ENCODE measurements around the gene ARHGEF17. TPM values are rescaled to one million over a fixed set of nuclear protein-coding genes. Genes with fewer than 3 reads are reported as not detected.

The ARHGEF17 gene
- total and polyA plus RNA-seq, 2 of the 13 experiments (the other 11 are each of a cell fraction or from before 2014, with no cell fraction given), result 10.7 to 28.8 TPM

GRCh38 chr11:73376160-73376802 is 68.2 kb downstream of the ARHGEF17 start, which contains the start of gene RELT (continued):
- peak; percentile 50; the same call in 1 of the 2 replicates for TF ChIP-seq KAT8 (CRISPR knock-in tag; IDR thresholded peaks at IDR 0.05)
- peak; percentile 98 for TF ChIP-seq ZNF740 (CRISPR knock-in tag; IDR thresholded peaks at IDR 0.05)
- TF ChIP-seq ATF5 (CRISPR knock-in tag; IDR thresholded peaks at IDR 0.05; ENCODE audit: low read depth), result 0 out of 2 replicates have a peak, but pooled peaks have one; percentile 13
- 0 out of 2 replicates have a peak, but pooled peaks have one; percentile 61 for TF ChIP-seq ZNF784 (CRISPR knock-in tag; IDR thresholded peaks at IDR 0.05; ENCODE audit: borderline replicate concordance)
- peak; percentile 82 for TF ChIP-seq MTERF4 (CRISPR knock-in tag; IDR thresholded peaks at IDR 0.05)
- TF ChIP-seq HDAC1 (CRISPR knock-in tag; IDR thresholded peaks at IDR 0.05), result no peak
- peak; percentile 62 for TF ChIP-seq RXRA (CRISPR knock-in tag; IDR thresholded peaks at IDR 0.05)
- peak; percentile 7 for TF ChIP-seq ZNF883 (CRISPR knock-in tag; IDR thresholded peaks at IDR 0.05; ENCODE audit: not compliant biosample characterization)
- no peak for TF ChIP-seq RAD51 (IDR thresholded peaks at IDR 0.05; ENCODE audit: borderline replicate concordance)
- TF ChIP-seq NFIC (IDR thresholded peaks at IDR 0.05; ENCODE audit: low read length), result no peak
- peak; percentile 86; the same call in 1 of the 2 replicates for TF ChIP-seq ZNF446 (CRISPR knock-in tag; IDR thresholded peaks at IDR 0.05)
- TF ChIP-seq TCF12 (IDR thresholded peaks at IDR 0.05), result no peak
- 0 out of 2 replicates have a peak, but pooled peaks have one; percentile 24 for TF ChIP-seq TCF12 (CRISPR knock-in tag; IDR thresholded peaks at IDR 0.05)
- peak; percentile 87; the same call in 1 of the 2 replicates for TF ChIP-seq CREB1 (IDR thresholded peaks at IDR 0.05)
- TF ChIP-seq CREB1 (CRISPR knock-in tag; IDR thresholded peaks at IDR 0.05), result no peak
- no peak for TF ChIP-seq ZNF18 (CRISPR knock-in tag; IDR thresholded peaks at IDR 0.05; ENCODE audit: insufficient replicate concordance)
- peak; percentile 68; the same call in 1 of the 2 replicates for TF ChIP-seq MYPOP (CRISPR knock-in tag; IDR thresholded peaks at IDR 0.05)
- peak; percentile 34; the same call in 1 of the 2 replicates for TF ChIP-seq ZNF614 (CRISPR knock-in tag; IDR thresholded peaks at IDR 0.05; ENCODE audit: borderline replicate concordance)
- peak; percentile 62 for TF ChIP-seq ZIK1 (CRISPR knock-in tag; IDR thresholded peaks at IDR 0.05; ENCODE audit: borderline replicate concordance, low read depth)
- TF ChIP-seq ZNF766 (CRISPR knock-in tag; IDR thresholded peaks at IDR 0.05; ENCODE audit: borderline replicate concordance), result peak; percentile 62; the same call in 1 of the 2 replicates
- peak; percentile 53; the same call in 1 of the 2 replicates for TF ChIP-seq ZGPAT (CRISPR knock-in tag; IDR thresholded peaks at IDR 0.05)
- TF ChIP-seq SALL2 (CRISPR knock-in tag; IDR thresholded peaks at IDR 0.05), result 0 out of 2 replicates have a peak, but pooled peaks have one; percentile 21
- TF ChIP-seq RBFOX2 (IDR thresholded peaks at IDR 0.05; ENCODE audit: low read depth, low read length), result peak; percentile 77

Measured in HepG2 (cell line).